HS-27A (cell line): ENCODE results near the gene DPP7.

Source experiments
- DNase-seq: peaks from one replicate; pipeline ENCODE4 v3.0.0-alpha.2; 2012; ENCODE audit warnings: low read depth, missing footprints

Gene DPP7

GRCh38 chr9:137110911-137111787, 3.4 kb downstream of the DPP7 start:
- DNase-seq: no peak

- no peak for DNase-seq
Observed at GRCh38 chr9:137110147-137110910, 4.2 kb downstream of the DPP7 start.

GRCh38 chr9:137109250-137110146, 5.0 kb downstream of the DPP7 start:
- no peak for DNase-seq

- no peak for DNase-seq
Observed at GRCh38 chr9:137108608-137109249, 5.8 kb downstream of the DPP7 start.

- no peak for DNase-seq
Observed at GRCh38 chr9:137107982-137108381, 6.6 kb downstream of the DPP7 start.

GRCh38 chr9:137107312-137107921, 7.1 kb downstream of the DPP7 start:
- DNase-seq: no peak

GRCh38 chr9:137106662-137107250, 7.8 kb downstream of the DPP7 start:
- DNase-seq: no peak

GRCh38 chr9:137105814-137106661, 8.5 kb downstream of the DPP7 start:
- no peak for DNase-seq

- no peak for DNase-seq
Observed at GRCh38 chr9:137103206-137103999, 11.1 kb downstream of the DPP7 start.

- DNase-seq: no peak
Observed at GRCh38 chr9:137099231-137099630, 15.3 kb downstream of the DPP7 start.

- no peak for DNase-seq
Observed at GRCh38 chr9:137097761-137098462, 16.6 kb downstream of the DPP7 start.

- DNase-seq: no peak
Observed at GRCh38 chr9:137096785-137097546, 17.6 kb downstream of the DPP7 start.

- no peak for DNase-seq
Observed at GRCh38 chr9:137095664-137096517, 18.6 kb downstream of the DPP7 start.

GRCh38 chr9:137089232-137089947, 25.1 kb downstream of the DPP7 start:
- no peak for DNase-seq

- no peak for DNase-seq
Observed at GRCh38 chr9:137088121-137088520, 26.4 kb downstream of the DPP7 start.

GRCh38 chr9:137087409-137087925, 27.1 kb downstream of the DPP7 start:
- no peak for DNase-seq
